Upper lobe of left lung (tissue), 4 donors: Measurements from ENCODE around the gene CDC34.

Source experiments
- CTCF ChIP-seq, 6 experiments: fragments of 450-650 bp in 4 of 6; fragments of 200-600 bp in 2 of 6; sonication (generic) in 2 of 6; IDR thresholded peaks; one replicate each; pipeline ENCODE4 v1.5.1; 2016 to 2019; ENCODE audit warnings: antibody characterized with exemption in 6 of 6
- EP300 ChIP-seq, 4 donors: sonication (generic); formaldehyde crosslinking; IDR thresholded peaks; one replicate each; pipeline ENCODE4 v1.5.1; 2017; ENCODE audit warnings: antibody characterized with exemption in 4 of 4, control low read depth in 2 of 4
- POLR2A ChIP-seq, 4 donors: fragments of 450-650 bp; IDR thresholded peaks; one replicate each; pipeline ENCODE4 v1.5.1; 2016 to 2017; ENCODE audit warnings: antibody characterized with exemption in 4 of 4, mild to moderate bottlenecking in 2 of 4
- POLR2AphosphoS5 ChIP-seq, 2 donors: sonication (generic); formaldehyde crosslinking; IDR thresholded peaks; one replicate each; pipeline ENCODE4 v1.5.1; 2017; ENCODE audit warnings: antibody characterized with exemption in 2 of 2

GRCh38 chr19:588093-588740, 56.7 kb downstream of the CDC34 start:
- TF ChIP-seq CTCF (IDR thresholded peaks at IDR 0.05) (peak in 5 of 6 experiments; percentile 28 to 55 (median 33)), POLR2A (IDR thresholded peaks at IDR 0.05) (no peak), POLR2AphosphoS5 (IDR thresholded peaks at IDR 0.05) (no peak), EP300 (IDR thresholded peaks at IDR 0.05) (no peak)
